Loucy (cell line): ENCODE results near the gene DNAJC22.

Experiments
- H2AFZ ChIP-seq: fragments of 200-600 bp; sonication (generic); 2 replicates; pipeline ENCODE4 v1.6.0; 2016; ENCODE audit warnings: antibody characterized with exemption, mild to moderate bottlenecking, low read length, moderate library complexity
- H3F3A ChIP-seq: fragments of 200-600 bp; 2 replicates; pipeline ENCODE4 v1.6.0; 2016; ENCODE audit warnings: antibody characterized with exemption, low read depth, mild to moderate bottlenecking
- H3K27me3 ChIP-seq: fragments of 200-600 bp; sonication (generic); 2 replicates; pipeline ENCODE4 v1.6.1; 2014; ENCODE audit warnings: low read length, mild to moderate bottlenecking; ENCODE audit not compliant: insufficient read depth, poor library complexity, severe bottlenecking
- H3K36me3 ChIP-seq: fragments of 200-600 bp; sonication (generic); 2 replicates; pipeline ENCODE4 v1.6.1; 2016; ENCODE audit warnings: low read length; ENCODE audit not compliant: insufficient read depth
- H3K4me1 ChIP-seq: fragments of 200-600 bp; sonication (generic); 2 replicates; pipeline ENCODE4 v1.5.1; 2014; ENCODE audit warnings: low read length, mild to moderate bottlenecking; ENCODE audit not compliant: insufficient read depth, poor library complexity, severe bottlenecking
- H3K4me2 ChIP-seq: fragments of 200-600 bp; sonication (generic); 2 replicates; pipeline ENCODE4 v1.6.0; 2014; ENCODE audit warnings: antibody characterized with exemption, low read length, low read depth, mild to moderate bottlenecking; ENCODE audit not compliant: poor library complexity, severe bottlenecking
- H3K4me3 ChIP-seq: fragments of 200-600 bp; sonication (generic); 2 replicates; pipeline ENCODE4 v1.5.1; 2014; ENCODE audit warnings: low read length, mild to moderate bottlenecking, mixed read lengths; ENCODE audit not compliant: poor library complexity, severe bottlenecking
- H3K79me2 ChIP-seq: fragments of 200-600 bp; sonication (generic); 2 replicates; pipeline ENCODE4 v1.6.1; 2014; ENCODE audit warnings: low read length; ENCODE audit not compliant: insufficient read depth
- H3K9ac ChIP-seq: fragments of 200-600 bp; sonication (generic); 2 replicates; pipeline ENCODE4 v1.6.0; 2014; ENCODE audit warnings: mild to moderate bottlenecking, low read depth, low read length, moderate library complexity; ENCODE audit not compliant: poor library complexity, severe bottlenecking
- H3K9me2 ChIP-seq: fragments of 200-600 bp; sonication (generic); replicated peaks from 2 replicates; pipeline ENCODE4 v1.6.1; 2016; ENCODE audit warnings: low read depth, low read length, mixed read lengths
- H3K9me3 ChIP-seq: fragments of 200-600 bp; sonication (generic); 2 replicates; pipeline ENCODE4 v1.6.1; 2014; ENCODE audit warnings: mild to moderate bottlenecking, antibody characterized with exemption, low read length, low read depth; ENCODE audit not compliant: insufficient read depth
- H4K20me1 ChIP-seq: fragments of 200-600 bp; sonication (generic); 2 replicates; pipeline ENCODE4 v1.6.0; 2014; ENCODE audit warnings: antibody characterized with exemption, low read length, mild to moderate bottlenecking; ENCODE audit not compliant: insufficient read depth, poor library complexity, severe bottlenecking
- CTCF ChIP-seq: fragments of 200-600 bp; sonication (generic); conservative IDR thresholded peaks from 2 replicates; pipeline ENCODE4 v1.5.1; 2014; ENCODE audit warnings: mild to moderate bottlenecking, antibody characterized with exemption, low read length
- EZH2phosphoT487 ChIP-seq: fragments of 200-600 bp; IDR thresholded peaks from 2 replicates; pipeline ENCODE4 v1.6.1; 2018; ENCODE audit warnings: antibody characterized with exemption, mild to moderate bottlenecking, moderate library complexity, borderline replicate concordance

DNAJC22 gene

GRCh38 chr12:49325606-49326005 is 21.1 kb upstream of the DNAJC22 start:
- peaks cover 5% of the 10 kb centered on the region for H4K20me1 ChIP-seq
- no peaks in the 10 kb centered on the region for H3K27me3 ChIP-seq
- no peak overlapping the region for H3K4me3 ChIP-seq
- H3K9me2 ChIP-seq: no peaks in the 10 kb centered on the region
- peaks cover 23% of the 10 kb centered on the region for H3K4me1 ChIP-seq
- peak overlapping the region; percentile 40 for H3K9ac ChIP-seq
- H3K36me3 ChIP-seq: peaks cover 36% of the 10 kb centered on the region; the same call in 1 of the 2 replicates
- H3K9me3 ChIP-seq: no peaks in the 10 kb centered on the region
- H3F3A ChIP-seq: no peaks in the 10 kb centered on the region
- peak overlapping the region; percentile 83 for H3K4me2 ChIP-seq
- H2AFZ ChIP-seq: no peak overlapping the region
- peaks cover 48% of the 10 kb centered on the region for H3K79me2 ChIP-seq
- TF ChIP-seq EZH2phosphoT487 (no peak), CTCF (no peak)

- Histone ChIP-seq H3K9me3 (no peaks in the 10 kb centered on the region), H3K79me2 (peaks cover 44% of the 10 kb centered on the region), H3K36me3 (peaks cover 41% of the 10 kb centered on the region; the same call in 1 of the 2 replicates), H3K27me3 (no peaks in the 10 kb centered on the region), H3K4me2 (no peak overlapping the region), H3K4me3 (no peak overlapping the region), H3F3A (no peaks in the 10 kb centered on the region), H3K9me2 (no peaks in the 10 kb centered on the region), H3K9ac (no peak overlapping the region), H2AFZ (no peak overlapping the region), H4K20me1 (peaks cover 5% of the 10 kb centered on the region), H3K4me1 (peaks cover 12% of the 10 kb centered on the region)
- TF ChIP-seq CTCF (no peak), EZH2phosphoT487 (no peak)
Observed at GRCh38 chr12:49327368-49327767, 19.3 kb upstream of the DNAJC22 start.

- Histone ChIP-seq H3K4me3 (no peak overlapping the region), H3K79me2 (peaks cover 43% of the 10 kb centered on the region), H3K27me3 (no peaks in the 10 kb centered on the region), H3K4me1 (peaks cover 12% of the 10 kb centered on the region), H4K20me1 (peaks cover 5% of the 10 kb centered on the region), H3K9me3 (no peaks in the 10 kb centered on the region), H2AFZ (no peak overlapping the region), H3K4me2 (no peak overlapping the region), H3K36me3 (peaks cover 41% of the 10 kb centered on the region; the same call in 1 of the 2 replicates), H3K9me2 (no peaks in the 10 kb centered on the region), H3F3A (no peaks in the 10 kb centered on the region), H3K9ac (no peak overlapping the region)
- TF ChIP-seq EZH2phosphoT487 (no peak), CTCF (no peak)
Observed at GRCh38 chr12:49327887-49328286, 18.8 kb upstream of the DNAJC22 start.
